ENCODE results near the gene CAVIN3.

GRCh38 chr11:6354651-6355485 lies 34.6 kb upstream of the CAVIN3 start:
- TF ChIP-seq, protein P1, sequence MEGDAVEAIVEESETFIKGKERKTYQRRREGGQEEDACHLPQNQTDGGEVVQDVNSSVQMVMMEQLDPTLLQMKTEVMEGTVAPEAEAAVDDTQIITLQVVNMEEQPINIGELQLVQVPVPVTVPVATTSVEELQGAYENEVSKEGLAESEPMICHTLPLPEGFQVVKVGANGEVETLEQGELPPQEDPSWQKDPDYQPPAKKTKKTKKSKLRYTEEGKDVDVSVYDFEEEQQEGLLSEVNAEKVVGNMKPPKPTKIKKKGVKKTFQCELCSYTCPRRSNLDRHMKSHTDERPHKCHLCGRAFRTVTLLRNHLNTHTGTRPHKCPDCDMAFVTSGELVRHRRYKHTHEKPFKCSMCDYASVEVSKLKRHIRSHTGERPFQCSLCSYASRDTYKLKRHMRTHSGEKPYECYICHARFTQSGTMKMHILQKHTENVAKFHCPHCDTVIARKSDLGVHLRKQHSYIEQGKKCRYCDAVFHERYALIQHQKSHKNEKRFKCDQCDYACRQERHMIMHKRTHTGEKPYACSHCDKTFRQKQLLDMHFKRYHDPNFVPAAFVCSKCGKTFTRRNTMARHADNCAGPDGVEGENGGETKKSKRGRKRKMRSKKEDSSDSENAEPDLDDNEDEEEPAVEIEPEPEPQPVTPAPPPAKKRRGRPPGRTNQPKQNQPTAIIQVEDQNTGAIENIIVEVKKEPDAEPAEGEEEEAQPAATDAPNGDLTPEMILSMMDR (IDR thresholded peaks at IDR 0.05; ENCODE audit: control extremely low read depth in 1 of 3, insufficient read depth in 1 of 3, low read depth in 1 of 3, low read length in 3 of 3), result no peak
- TF ChIP-seq SRF (IDR thresholded peaks at IDR 0.05; ENCODE audit: low read depth, low read length), result no peak

Measured in H1 (cell line).